HepG2 (cell line): ENCODE measurements around the gene CMTM1. TPM values are rescaled to one million over a fixed set of nuclear protein-coding genes. Genes with fewer than 3 reads are reported as not detected.
A peak's percentile ranks its signal among the peaks of the same experiment; 100 is the strongest.

Experiments
- AHR ChIP-seq: IDR thresholded peaks from 2 replicates; pipeline ENCODE4 v1.6.1; 2018; ENCODE audit warnings: missing genetic modification reagents, missing compliant biosample characterization
- GMEB1 ChIP-seq: sonication (generic); formaldehyde crosslinking; IDR thresholded peaks from 2 replicates; pipeline ENCODE4 v1.5.1; 2020; ENCODE audit warnings: missing genetic modification reagents, mild to moderate bottlenecking, borderline replicate concordance
- KLF15 ChIP-seq: sonication (generic); formaldehyde crosslinking; IDR thresholded peaks from 2 replicates; pipeline ENCODE4 v1.8.1; 2023; ENCODE audit warnings: borderline replicate concordance, mild to moderate bottlenecking, inconsistent platforms, missing genetic modification reagents, mixed read lengths
- MAZ ChIP-seq, 2 experiments: sonication (generic) in 1 of 2; formaldehyde crosslinking in 1 of 2; IDR thresholded peaks; 2 replicates each; pipeline versions ENCODE4 v1.5.0 to v1.6.1; 2012 to 2020; ENCODE audit warnings: low read depth in 2 of 2, mild to moderate bottlenecking in 2 of 2, borderline replicate concordance in 1 of 2, improper control_type of control experiment in 1 of 2, low read length in 1 of 2, missing genetic modification reagents in 1 of 2, moderate library complexity in 1 of 2
- NFKB2 ChIP-seq: sonication (generic); formaldehyde crosslinking; IDR thresholded peaks from 2 replicates; pipeline ENCODE4 v1.4.0; 2020; ENCODE audit warnings: missing genetic modification reagents, borderline replicate concordance
- ZBTB4 ChIP-seq: sonication (generic); formaldehyde crosslinking; IDR thresholded peaks from 2 replicates; pipeline ENCODE4 v1.4.0; 2020; ENCODE audit warnings: missing genetic modification reagents, mild to moderate bottlenecking, borderline replicate concordance
- ZBTB42 ChIP-seq: sonication (generic); formaldehyde crosslinking; IDR thresholded peaks from 2 replicates; pipeline ENCODE4 v1.5.0; 2020; ENCODE audit warnings: mild to moderate bottlenecking, missing genetic modification reagents
- ZNF225 ChIP-seq: sonication (generic); formaldehyde crosslinking; IDR thresholded peaks from 2 replicates; pipeline ENCODE4 v1.4.0; 2020; ENCODE audit warnings: mild to moderate bottlenecking, missing genetic modification reagents
- ZNF33A ChIP-seq: sonication (generic); formaldehyde crosslinking; IDR thresholded peaks from 2 replicates; pipeline ENCODE4 v1.5.1; 2020; ENCODE audit warnings: missing genetic modification reagents, mild to moderate bottlenecking, moderate library complexity, borderline replicate concordance
- ZNF34 ChIP-seq: sonication (generic); formaldehyde crosslinking; IDR thresholded peaks from 2 replicates; pipeline ENCODE4 v1.4.0; 2020; ENCODE audit warnings: mild to moderate bottlenecking, missing genetic modification reagents, borderline replicate concordance
- ZNF383 ChIP-seq: sonication (generic); formaldehyde crosslinking; IDR thresholded peaks from 2 replicates; pipeline ENCODE4 v1.4.0; 2020; ENCODE audit warnings: missing genetic modification reagents, mild to moderate bottlenecking, borderline replicate concordance
- ZNF552 ChIP-seq: sonication (generic); formaldehyde crosslinking; IDR thresholded peaks from 2 replicates; pipeline ENCODE4 v1.9.0; 2022; ENCODE audit warnings: missing genetic modification reagents, mild to moderate bottlenecking, borderline replicate concordance
- ZNF672 ChIP-seq: sonication (generic); formaldehyde crosslinking; IDR thresholded peaks from 2 replicates; pipeline ENCODE4 v1.8.1; 2022; ENCODE audit warnings: missing genetic modification reagents
- ZNF788 ChIP-seq: sonication (generic); formaldehyde crosslinking; IDR thresholded peaks from 2 replicates; pipeline ENCODE4 v1.5.0; 2020; ENCODE audit warnings: mild to moderate bottlenecking, missing genetic modification reagents, borderline replicate concordance
- ZUFSP ChIP-seq: sonication (generic); formaldehyde crosslinking; IDR thresholded peaks from 2 replicates; pipeline ENCODE4 v1.9.0; 2021; ENCODE audit warnings: missing genetic modification reagents, mild to moderate bottlenecking, borderline replicate concordance
- polyA plus RNA-seq, 8 experiments: library from polyadenylated mRNA; depleted of rRNA in 3 of 8; stranded (reverse) in 7 of 8; unstranded in 1 of 8; fragments of >200 nt; fragmentation: Illumina TruSeq in 4 of 8; extraction: Trizol in 4 of 8; gene quantifications; 2 replicates each; pipeline versions ENCODE4 v1.2.1 to v1.2.3, GENCODE V29; 2011 to 2016; ENCODE audit warnings: low read depth in 4 of 8, missing spikeins in 1 of 8, mixed read lengths in 1 of 8; ENCODE audit not compliant: insufficient read depth in 1 of 8
- total RNA-seq, 5 experiments: library from RNA; depleted of rRNA; stranded (reverse); fragments of >200 nt; fragmentation: Illumina TruSeq; extraction: Trizol; gene quantifications; 2 replicates each; pipeline ENCODE4 v1.2.3, GENCODE V29; 2016; ENCODE audit warnings: low read depth in 1 of 5
- TF ChIP-seq, protein P1 (sequence below): fragments of 450-650 bp; IDR thresholded peaks from 2 replicates; pipeline ENCODE4 v1.6.1; 2017; ENCODE audit warnings: mild to moderate bottlenecking

The CMTM1 gene
- total and polyA plus RNA-seq, 2 of the 13 experiments (the other 11 are each of a cell fraction or from before 2014, with no cell fraction given) = 1.7 to 2.9 TPM

- TF ChIP-seq ZBTB4 (CRISPR knock-in tag) (peak; percentile 59; the same call in 1 of the 2 replicates), AHR (CRISPR knock-in tag) (peak; percentile 91), ZUFSP (no peak), ZNF383 (CRISPR knock-in tag) (no peak), ZNF552 (0 out of 2 replicates have a peak, but pooled peaks have one; percentile 33), GMEB1 (CRISPR knock-in tag) (peak; percentile 60; the same call in 1 of the 2 replicates), ZBTB42 (CRISPR knock-in tag) (no peak), NFKB2 (peak; percentile 95), ZNF33A (CRISPR knock-in tag) (no peak), KLF15 (no peak; the same call in 1 of the 2 replicates), ZNF225 (CRISPR knock-in tag) (peak; percentile 62; the same call in 1 of the 2 replicates), MAZ (IDR thresholded peaks at IDR 0.05; ENCODE audit: borderline replicate concordance, low read depth, low read length) (0 out of 2 replicates have a peak, but pooled peaks have one; percentile 45), MAZ (CRISPR knock-in tag; IDR thresholded peaks at IDR 0.05; ENCODE audit: low read depth) (peak; percentile 77; the same call in 1 of the 2 replicates), ZNF672 (CRISPR knock-in tag) (no peak), ZNF34 (CRISPR knock-in tag) (0 out of 2 replicates have a peak, but pooled peaks have one; percentile 57), ZNF788 (CRISPR knock-in tag) (peak; percentile 76)
- TF ChIP-seq, protein P1, sequence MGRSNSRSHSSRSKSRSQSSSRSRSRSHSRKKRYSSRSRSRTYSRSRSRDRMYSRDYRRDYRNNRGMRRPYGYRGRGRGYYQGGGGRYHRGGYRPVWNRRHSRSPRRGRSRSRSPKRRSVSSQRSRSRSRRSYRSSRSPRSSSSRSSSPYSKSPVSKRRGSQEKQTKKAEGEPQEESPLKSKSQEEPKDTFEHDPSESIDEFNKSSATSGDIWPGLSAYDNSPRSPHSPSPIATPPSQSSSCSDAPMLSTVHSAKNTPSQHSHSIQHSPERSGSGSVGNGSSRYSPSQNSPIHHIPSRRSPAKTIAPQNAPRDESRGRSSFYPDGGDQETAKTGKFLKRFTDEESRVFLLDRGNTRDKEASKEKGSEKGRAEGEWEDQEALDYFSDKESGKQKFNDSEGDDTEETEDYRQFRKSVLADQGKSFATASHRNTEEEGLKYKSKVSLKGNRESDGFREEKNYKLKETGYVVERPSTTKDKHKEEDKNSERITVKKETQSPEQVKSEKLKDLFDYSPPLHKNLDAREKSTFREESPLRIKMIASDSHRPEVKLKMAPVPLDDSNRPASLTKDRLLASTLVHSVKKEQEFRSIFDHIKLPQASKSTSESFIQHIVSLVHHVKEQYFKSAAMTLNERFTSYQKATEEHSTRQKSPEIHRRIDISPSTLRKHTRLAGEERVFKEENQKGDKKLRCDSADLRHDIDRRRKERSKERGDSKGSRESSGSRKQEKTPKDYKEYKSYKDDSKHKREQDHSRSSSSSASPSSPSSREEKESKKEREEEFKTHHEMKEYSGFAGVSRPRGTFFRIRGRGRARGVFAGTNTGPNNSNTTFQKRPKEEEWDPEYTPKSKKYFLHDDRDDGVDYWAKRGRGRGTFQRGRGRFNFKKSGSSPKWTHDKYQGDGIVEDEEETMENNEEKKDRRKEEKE = no peak
Measured at GRCh38 chr16:66608241-66609138, 42.3 kb downstream of the CMTM1 start (continued).
